Neuronal stem cell (in vitro differentiated cells): ENCODE measurements around the gene PDCD4.

Experiments used
- DNase-seq: peaks from one replicate; pipeline ENCODE4 v3.0.0-alpha.2; 2013; ENCODE audit warnings: low spot score
- H2AFZ ChIP-seq: one replicate; pipeline ENCODE4 v1.6.1; 2013; ENCODE audit warnings: mild to moderate bottlenecking, low read length, inconsistent platforms
- H2AK5ac ChIP-seq: 2 replicates; pipeline ENCODE4 v1.6.1; 2013; ENCODE audit warnings: low read depth, mild to moderate bottlenecking, inconsistent platforms, low read length, moderate library complexity, mixed read lengths
- H2BK120ac ChIP-seq: 2 replicates; pipeline ENCODE4 v1.6.1; 2013; ENCODE audit warnings: low read depth, mild to moderate bottlenecking, inconsistent platforms, low read length, moderate library complexity, mixed read lengths
- H2BK12ac ChIP-seq: one replicate; pipeline ENCODE4 v1.6.1; 2013; ENCODE audit warnings: low read length, inconsistent platforms
- H2BK15ac ChIP-seq: 2 replicates; pipeline ENCODE4 v1.6.1; 2013; ENCODE audit warnings: mild to moderate bottlenecking, low read length, inconsistent platforms, mixed read lengths
- H2BK5ac ChIP-seq: one replicate; pipeline ENCODE4 v1.6.1; 2013; ENCODE audit warnings: inconsistent platforms, mild to moderate bottlenecking, low read length, moderate library complexity
- H3K14ac ChIP-seq: one replicate; pipeline ENCODE4 v1.6.1; 2013; ENCODE audit warnings: low read length, inconsistent platforms
- H3K18ac ChIP-seq: 2 replicates; pipeline ENCODE4 v1.6.1; 2013; ENCODE audit warnings: low read length, inconsistent platforms
- H3K23ac ChIP-seq: 2 replicates; pipeline ENCODE4 v1.6.1; 2013; ENCODE audit warnings: low read depth, mild to moderate bottlenecking, mixed read lengths, low read length, inconsistent platforms; ENCODE audit not compliant: poor library complexity
- H3K27ac ChIP-seq: replicated peaks from 3 replicates; pipeline ENCODE4 v1.5.1; 2013; ENCODE audit warnings: low read length, inconsistent platforms
- H3K27me3 ChIP-seq, 3 experiments: 2 replicates each; pipeline ENCODE4 v1.6.1; 2013; ENCODE audit warnings: low read length in 3 of 3, mild to moderate bottlenecking in 2 of 3, inconsistent platforms in 1 of 3, low read depth in 1 of 3, mixed read lengths in 1 of 3, moderate library complexity in 1 of 3; ENCODE audit not compliant: control insufficient read depth in 3 of 3, insufficient read depth in 3 of 3
- H3K36me3 ChIP-seq, 2 donors: replicated peaks in 1 of 2; 2 replicates each; pipeline ENCODE4 v1.6.1; 2013; ENCODE audit warnings: low read length in 2 of 2; ENCODE audit not compliant: control insufficient read depth in 2 of 2, insufficient read depth in 2 of 2
- H3K4ac ChIP-seq: 2 replicates; pipeline ENCODE4 v1.6.1; 2013; ENCODE audit warnings: inconsistent platforms, mild to moderate bottlenecking, low read length, moderate library complexity
- H3K4me1 ChIP-seq, 2 donors: 1 replicate in 1 of 2; 2 replicates in 1 of 2; pipeline ENCODE4 v1.6.1; 2013; ENCODE audit warnings: low read length in 2 of 2, low read depth in 1 of 2; ENCODE audit not compliant: control insufficient read depth in 2 of 2, insufficient read depth in 1 of 2
- H3K4me2 ChIP-seq: one replicate; pipeline ENCODE4 v1.6.1; 2013; ENCODE audit warnings: mild to moderate bottlenecking, low read length, inconsistent platforms; ENCODE audit not compliant: insufficient read depth, poor library complexity, severe bottlenecking
- H3K4me3 ChIP-seq, 2 donors: 2 replicates each; pipeline ENCODE4 v1.5.1; 2013; ENCODE audit warnings: low read length in 2 of 2, mild to moderate bottlenecking in 2 of 2, inconsistent platforms in 1 of 2, moderate library complexity in 1 of 2
- H3K79me1 ChIP-seq: one replicate; pipeline ENCODE4 v1.6.1; 2013; ENCODE audit warnings: low read depth, mild to moderate bottlenecking, inconsistent platforms, low read length, moderate library complexity
- H3K9ac ChIP-seq: one replicate; pipeline ENCODE4 v1.6.1; 2013; ENCODE audit warnings: mild to moderate bottlenecking, low read depth, low read length, inconsistent platforms; ENCODE audit not compliant: poor library complexity
- H3K9me3 ChIP-seq, 2 donors: replicated peaks in 1 of 2; 2 replicates each; pipeline versions ENCODE3 to v1.6.1; 2013; ENCODE audit warnings: low read length in 2 of 2, mild to moderate bottlenecking in 2 of 2, inconsistent platforms in 1 of 2, low read depth in 1 of 2, mixed read lengths in 1 of 2, moderate library complexity in 1 of 2; ENCODE audit not compliant: control insufficient read depth in 2 of 2, insufficient read depth in 1 of 2
- H4K8ac ChIP-seq: one replicate; pipeline ENCODE4 v1.6.1; 2013; ENCODE audit warnings: low read depth, mild to moderate bottlenecking, inconsistent platforms, low read length, moderate library complexity
- H4K91ac ChIP-seq: one replicate; pipeline ENCODE4 v1.6.1; 2013; ENCODE audit warnings: low read length, low read depth, mild to moderate bottlenecking, inconsistent platforms; ENCODE audit not compliant: poor library complexity
- WGBS, 2 donors: extraction: QIAGEN DNeasy Blood & Tissue Kit; methylation state at CpG; one replicate each; pipeline ENCODE4 v1.1.7; 2013; ENCODE audit warnings: missing lambda C conversion rate in 2 of 2, mixed read lengths in 1 of 2; ENCODE audit not compliant: insufficient read length in 2 of 2, insufficient replicate concordance in 1 of 2; ENCODE audit errors: extremely low coverage in 2 of 2; 5-methylcytosine and 5-hydroxymethylcytosine counted together

Gene PDCD4

DNA sequence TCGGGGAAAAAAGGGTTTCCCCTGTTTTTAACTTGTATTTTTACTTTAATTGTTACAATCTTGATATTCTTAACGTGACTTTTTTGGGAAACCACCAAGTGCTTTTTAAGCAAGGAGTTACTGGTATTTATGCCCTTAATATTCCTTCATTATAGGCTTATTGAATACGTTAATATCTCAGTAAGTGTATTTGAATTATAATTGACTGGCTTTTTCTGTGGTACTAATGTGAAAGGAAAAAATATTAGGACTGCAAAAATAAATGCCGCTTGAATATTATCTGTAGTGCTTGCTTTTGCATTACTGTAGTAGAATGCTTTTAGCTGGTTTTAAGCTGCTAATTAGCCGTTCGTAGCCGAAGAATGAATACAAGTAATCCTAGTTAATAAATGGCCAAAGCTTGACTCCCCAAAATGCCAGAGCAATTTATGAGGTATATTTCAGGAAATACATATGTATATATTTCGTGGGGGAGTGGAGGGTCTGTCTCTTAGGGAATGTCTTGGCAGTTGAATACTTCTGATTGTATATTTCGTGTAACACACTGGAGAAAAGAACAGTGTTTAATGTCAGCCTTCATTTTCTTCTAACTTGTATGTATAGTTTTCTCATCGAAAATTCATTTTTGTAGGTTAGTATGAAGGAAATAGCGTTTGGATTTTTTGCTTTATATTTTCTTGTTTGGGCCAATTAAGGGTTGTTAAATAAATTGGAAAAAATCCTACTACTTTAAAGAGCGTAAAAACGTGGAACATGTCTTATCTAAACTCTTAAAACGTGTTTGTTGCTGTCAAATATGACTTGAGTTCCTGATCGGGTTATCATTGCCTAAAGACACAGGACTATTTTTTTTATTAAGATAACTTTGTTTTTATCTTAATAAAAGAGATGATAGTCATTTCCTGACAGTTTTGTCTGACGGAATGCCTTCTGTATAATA, 1.5 kb downstream of the PDCD4 start:
- Histone ChIP-seq H3K79me1 (no peaks in the 10 kb centered on the region), H3K4me3 (peak overlapping the region; percentile 66 to 94), H3K18ac (no peak overlapping the region), H3K9me3 (no peaks in the 10 kb centered on the region), H3K14ac (no peak overlapping the region), H3K9ac (no peak overlapping the region), H2BK5ac (no peak overlapping the region), H4K91ac (no peak overlapping the region), H3K4me2 (peak overlapping the region; percentile 54), H2BK15ac (no peak overlapping the region), H2AFZ (peak overlapping the region; percentile 89), H2AK5ac (no peak overlapping the region), H3K27ac (peak overlapping the region; percentile 96), H2BK12ac (no peak overlapping the region), H3K4ac (no peak overlapping the region), H3K36me3 (peaks cover 2 to 25% of the 10 kb centered on the region in 2 donors), H2BK120ac (no peak overlapping the region), H4K8ac (no peak overlapping the region), H3K27me3 (no peaks in the 10 kb centered on the region), H3K4me1 (peaks cover 10 to 16% of the 10 kb centered on the region in 2 donors), H3K23ac (no peak overlapping the region)
- no peak for DNase-seq
- 100% methylated on average over 1 of the region's 16 CpGs; no CpG with 5 or more reads in 1 of the 2 donors for WGBS, 2 donors

DNA sequence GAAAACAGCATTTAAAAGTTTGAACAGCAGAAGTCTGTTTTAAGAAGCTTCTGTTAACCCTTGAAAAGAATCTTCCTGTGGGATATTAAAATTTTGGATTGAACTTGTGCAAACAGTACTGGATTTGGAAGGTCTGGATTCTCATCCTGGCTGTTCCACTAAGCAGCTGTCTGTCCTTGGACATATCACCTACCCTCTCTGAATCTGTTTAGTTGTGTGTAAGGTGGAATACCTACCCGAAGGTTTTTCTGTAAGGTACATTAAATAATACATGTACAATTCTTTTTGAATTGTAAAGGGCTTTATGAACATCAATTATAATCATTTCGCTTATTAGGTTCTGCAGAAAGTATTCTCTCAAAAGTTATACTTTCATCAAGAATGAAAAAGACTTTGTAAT, 2.2 kb downstream of the PDCD4 start:
- Histone ChIP-seq H3K36me3 (peaks cover 2 to 32% of the 10 kb centered on the region in 2 donors), H2BK5ac (no peak overlapping the region), H3K79me1 (no peaks in the 10 kb centered on the region), H3K9ac (no peak overlapping the region), H3K14ac (no peak overlapping the region), H3K4me2 (no peak overlapping the region), H2AK5ac (no peak overlapping the region), H3K9me3 (no peaks in the 10 kb centered on the region), H2BK120ac (no peak overlapping the region), H2BK15ac (no peak overlapping the region), H3K27ac (no peak overlapping the region), H3K4me3 (peak overlapping the region in 1 of 2 donors; percentile 66), H2BK12ac (no peak overlapping the region), H2AFZ (no peak overlapping the region), H3K23ac (no peak overlapping the region), H4K91ac (no peak overlapping the region), H3K27me3 (no peaks in the 10 kb centered on the region), H3K4ac (no peak overlapping the region), H4K8ac (no peak overlapping the region), H3K4me1 (peaks cover 10 to 16% of the 10 kb centered on the region in 2 donors), H3K18ac (no peak overlapping the region)
- DNase-seq: no peak
- no CpG with 5 or more reads among the region's 2 CpGs for WGBS, 2 donors

DNA sequence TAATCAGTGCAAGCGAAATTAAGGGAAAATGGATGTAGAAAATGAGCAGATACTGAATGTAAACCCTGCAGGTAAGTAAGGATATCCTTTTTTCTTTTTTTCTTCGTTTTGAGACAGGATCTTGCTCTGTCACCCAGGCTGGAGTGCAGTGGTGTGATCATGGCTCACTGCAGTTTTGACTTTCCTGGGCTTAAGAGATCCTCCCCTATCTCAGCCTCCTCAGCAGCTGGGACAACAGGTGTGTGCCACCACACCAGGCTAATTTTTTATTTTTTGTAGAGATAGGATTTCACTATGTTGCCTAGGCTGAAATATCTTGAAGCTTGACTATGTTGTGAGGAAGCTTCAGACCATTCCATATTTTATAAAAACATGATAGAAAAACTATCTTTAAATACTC, 4.3 kb downstream of the PDCD4 start:
- H4K91ac ChIP-seq: no peak overlapping the region
- H4K8ac ChIP-seq: no peak overlapping the region
- H3K18ac ChIP-seq: no peak overlapping the region
- no peak overlapping the region for H3K4me3 ChIP-seq
- H3K4me2 ChIP-seq: no peak overlapping the region
- H3K4ac ChIP-seq: no peak overlapping the region
- no peak overlapping the region for H2BK12ac ChIP-seq
- no peak overlapping the region for H2AFZ ChIP-seq
- H2AK5ac ChIP-seq: no peak overlapping the region
- no peak overlapping the region for H3K9ac ChIP-seq
- H3K79me1 ChIP-seq: no peaks in the 10 kb centered on the region
- H2BK15ac ChIP-seq: no peak overlapping the region
- H2BK120ac ChIP-seq: no peak overlapping the region
- H3K27ac ChIP-seq: no peak overlapping the region
- H3K4me1 ChIP-seq: peaks cover 3 to 9% of the 10 kb centered on the region in 2 donors
- no peak for DNase-seq
- no peak overlapping the region for H2BK5ac ChIP-seq
- H3K9me3 ChIP-seq: no peaks in the 10 kb centered on the region
- H3K14ac ChIP-seq: no peak overlapping the region
- no peak overlapping the region for H3K23ac ChIP-seq
- no CpG with 5 or more reads among the region's 2 CpGs for WGBS, 2 donors
- no peaks in the 10 kb centered on the region for H3K27me3 ChIP-seq
- peaks cover 4 to 52% of the 10 kb centered on the region in 2 donors for H3K36me3 ChIP-seq

- no CpG with 5 or more reads among the region's 1 CpG for WGBS, 2 donors
- no peak overlapping the region for H2BK5ac ChIP-seq
- H3K36me3 ChIP-seq: peaks cover 4 to 60% of the 10 kb centered on the region in 2 donors
These were observed 5.1 kb downstream of the PDCD4 start for GRCh38 chr10:110876788-110877187.

More at GRCh38 chr10:110876788-110877187, 5.1 kb downstream of the PDCD4 start:
- no peak overlapping the region for H2BK15ac ChIP-seq
- no peak overlapping the region for H4K8ac ChIP-seq
- H3K18ac ChIP-seq: no peak overlapping the region
- no peak overlapping the region for H2BK12ac ChIP-seq
- H3K4me1 ChIP-seq: peaks cover 0 to 5% of the 10 kb centered on the region in 2 donors
- H3K4ac ChIP-seq: no peak overlapping the region
- no peak overlapping the region for H3K4me2 ChIP-seq
- H2AK5ac ChIP-seq: no peak overlapping the region
- DNase-seq: no peak
- no peak overlapping the region for H3K27ac ChIP-seq
- H2BK120ac ChIP-seq: no peak overlapping the region
- H3K79me1 ChIP-seq: no peaks in the 10 kb centered on the region
- H3K9me3 ChIP-seq: no peaks in the 10 kb centered on the region
- H3K9ac ChIP-seq: no peak overlapping the region
- H3K4me3 ChIP-seq: no peak overlapping the region
- H3K23ac ChIP-seq: no peak overlapping the region
- H3K14ac ChIP-seq: no peak overlapping the region
- no peak overlapping the region for H4K91ac ChIP-seq
- no peak overlapping the region for H2AFZ ChIP-seq
- no peaks in the 10 kb centered on the region for H3K27me3 ChIP-seq
